ENCODE results near the gene LZTS2. TPM values are rescaled to one million over a fixed set of nuclear protein-coding genes. Genes with fewer than 3 reads are reported as not detected.
A peak's percentile ranks its signal among the peaks of the same experiment; 100 is the strongest.

Gene LZTS2
- total RNA-seq, 6 experiments from 2014 or later, result 5.6 to 17.5 (median 11.0) TPM

DNA sequence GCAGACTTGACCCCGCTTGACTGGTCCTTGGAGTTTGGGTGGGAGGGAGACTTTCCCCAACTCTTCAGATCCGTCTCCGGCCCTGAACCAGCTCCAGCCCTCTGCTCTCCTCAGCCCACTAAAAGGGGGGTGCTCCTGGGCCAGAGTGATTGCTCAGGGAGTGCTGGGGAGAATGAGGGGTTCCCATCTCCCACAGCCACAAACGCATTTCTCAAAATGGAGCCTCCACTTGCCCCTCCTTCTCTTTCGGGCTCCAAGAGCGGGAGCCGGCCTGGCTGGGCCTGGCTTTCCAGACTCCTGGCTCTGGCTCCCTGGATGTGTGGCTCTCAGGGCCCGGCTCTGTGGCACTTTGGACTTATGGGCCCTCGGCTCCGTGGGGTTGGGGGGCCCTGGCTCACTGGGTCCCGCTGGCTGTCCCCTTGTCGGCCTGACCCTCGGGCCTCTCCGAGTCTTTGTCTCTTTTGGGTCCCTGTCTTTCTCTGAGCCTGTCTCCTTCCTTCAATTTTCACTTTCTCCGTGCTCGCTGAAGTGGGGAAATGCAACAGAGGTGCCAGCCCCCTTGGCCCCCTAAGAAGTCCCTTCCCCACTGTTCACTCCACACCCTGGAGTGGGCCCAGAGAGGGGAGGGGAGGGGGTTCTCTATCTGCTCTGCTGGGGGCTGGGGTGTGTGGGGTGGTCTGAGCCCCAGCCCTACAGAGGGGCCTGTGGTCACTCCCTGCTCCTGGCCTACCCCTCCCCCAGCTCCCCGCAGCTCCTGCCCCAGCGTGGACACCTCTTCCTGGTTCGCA lies 713 bp downstream of the LZTS2 start:
- intact Hi-C loops (cut with DNase I), result loop anchor here in 1 of 2 donors (10.0 kb wide), 1 partner anchor 336 kb away; no protein-coding TSS in a partner anchor
- no peak for ATAC-seq
- no peak for TF ChIP-seq POLR2A (IDR thresholded peaks at IDR 0.05)
- TF ChIP-seq, protein P1, sequence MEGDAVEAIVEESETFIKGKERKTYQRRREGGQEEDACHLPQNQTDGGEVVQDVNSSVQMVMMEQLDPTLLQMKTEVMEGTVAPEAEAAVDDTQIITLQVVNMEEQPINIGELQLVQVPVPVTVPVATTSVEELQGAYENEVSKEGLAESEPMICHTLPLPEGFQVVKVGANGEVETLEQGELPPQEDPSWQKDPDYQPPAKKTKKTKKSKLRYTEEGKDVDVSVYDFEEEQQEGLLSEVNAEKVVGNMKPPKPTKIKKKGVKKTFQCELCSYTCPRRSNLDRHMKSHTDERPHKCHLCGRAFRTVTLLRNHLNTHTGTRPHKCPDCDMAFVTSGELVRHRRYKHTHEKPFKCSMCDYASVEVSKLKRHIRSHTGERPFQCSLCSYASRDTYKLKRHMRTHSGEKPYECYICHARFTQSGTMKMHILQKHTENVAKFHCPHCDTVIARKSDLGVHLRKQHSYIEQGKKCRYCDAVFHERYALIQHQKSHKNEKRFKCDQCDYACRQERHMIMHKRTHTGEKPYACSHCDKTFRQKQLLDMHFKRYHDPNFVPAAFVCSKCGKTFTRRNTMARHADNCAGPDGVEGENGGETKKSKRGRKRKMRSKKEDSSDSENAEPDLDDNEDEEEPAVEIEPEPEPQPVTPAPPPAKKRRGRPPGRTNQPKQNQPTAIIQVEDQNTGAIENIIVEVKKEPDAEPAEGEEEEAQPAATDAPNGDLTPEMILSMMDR (IDR thresholded peaks at IDR 0.05), result no peak

DNA sequence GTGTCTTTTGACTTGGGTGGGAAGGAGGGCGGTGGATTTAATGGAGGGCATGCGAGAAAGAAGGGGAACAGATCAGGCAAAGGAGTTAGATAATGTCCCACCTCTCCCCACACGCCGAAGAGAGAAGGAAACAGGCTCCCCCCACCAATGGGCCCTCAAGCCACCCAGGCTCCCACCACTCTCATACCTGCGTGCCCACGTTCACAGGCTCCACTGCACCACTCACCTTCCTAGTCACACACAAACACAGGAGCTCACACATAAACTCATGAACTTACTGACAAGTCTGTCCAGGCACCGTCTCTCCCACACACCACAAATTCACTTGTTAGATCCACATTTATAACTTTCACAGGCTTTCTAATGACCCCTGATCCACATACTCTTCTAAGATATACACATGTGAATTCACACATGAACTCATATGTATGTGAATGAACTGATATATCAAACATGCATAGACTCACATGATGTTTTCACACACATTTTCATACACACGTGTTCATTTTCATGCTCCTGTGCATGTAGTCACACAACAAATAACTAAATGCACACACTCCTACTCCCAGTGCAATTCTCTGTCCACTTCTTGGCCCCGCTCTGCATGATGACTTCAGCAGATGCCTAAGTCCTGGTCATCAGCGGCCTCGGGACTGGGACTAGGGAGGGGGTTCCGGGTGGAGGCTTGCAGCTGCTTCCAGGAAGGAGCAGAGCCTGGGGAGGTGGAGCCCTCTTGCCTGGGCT lies 1.5 kb downstream of the LZTS2 start:
- no peaks in the 10 kb centered on the region for H3K9me3 ChIP-seq
- WGBS (ENCODE audit: insufficient coverage, low coverage, low lambda C conversion rate, missing lambda C conversion rate), result 39% methylated on average over 10 of the region's 12 CpGs
- H3K4me3 ChIP-seq, result peak overlapping the region in 1 of 3 donors; percentile 81
- intact Hi-C loops (cut with DNase I), result loop anchor here in 1 of 2 donors (10.0 kb wide), 1 partner anchor 336 kb away; no protein-coding TSS in a partner anchor
- no peaks in the 10 kb centered on the region for H3K36me3 ChIP-seq
- H3K27ac ChIP-seq, result peak overlapping the region; percentile 88 to 96 (median 88)
- H3K4me1 ChIP-seq, result peaks cover 0 to 18% (median 3%) of the 10 kb centered on the region in 4 donors
- no peaks in the 10 kb centered on the region for H3K27me3 ChIP-seq
- ATAC-seq (peak in 3 of 4 donors; percentile 5 to 35 (median 19)), DNase-seq (peak; percentile 70 to 79 (median 78))
- TF ChIP-seq, protein P1 (IDR thresholded peaks at IDR 0.05), result no peak
- TF ChIP-seq POLR2A (IDR thresholded peaks at IDR 0.05), result no peak

More for the DNA sequence above, 713 bp downstream of the LZTS2 start:
- no peaks in the 10 kb centered on the region for H3K27me3 ChIP-seq
- no peaks in the 10 kb centered on the region for H3K36me3 ChIP-seq
- peak overlapping the region; percentile 44 to 81 (median 78) for H3K4me3 ChIP-seq
- peaks cover 0 to 18% (median 3%) of the 10 kb centered on the region in 4 donors for H3K4me1 ChIP-seq
- DNase-seq, result no peak
- no peaks in the 10 kb centered on the region for H3K9me3 ChIP-seq
- 60% methylated on average over 9 of the region's 19 CpGs for WGBS (ENCODE audit: insufficient coverage, low coverage, low lambda C conversion rate, missing lambda C conversion rate)
- peak overlapping the region; percentile 88 to 96 (median 88) for H3K27ac ChIP-seq

DNA sequence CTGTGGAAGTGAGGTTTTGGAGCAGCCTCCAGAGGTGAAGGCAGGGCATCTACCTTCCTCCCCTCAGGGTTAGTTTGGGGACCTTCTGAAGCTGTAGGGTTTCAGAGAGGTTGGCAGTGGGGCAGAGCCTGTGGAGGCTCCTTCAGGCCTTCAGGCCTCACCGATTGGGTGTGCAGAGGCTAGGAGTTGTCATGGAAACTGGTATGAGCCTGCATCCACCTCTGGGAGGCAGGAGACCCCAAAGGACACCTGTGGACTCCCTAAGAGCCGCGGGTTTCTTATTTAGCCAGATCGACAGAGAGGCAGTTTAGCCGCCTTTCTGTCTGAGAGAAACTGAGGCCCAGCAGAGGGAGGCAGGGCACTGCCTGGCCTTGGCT lies 2.0 kb downstream of the LZTS2 start:
- H3K36me3 ChIP-seq, result no peaks in the 10 kb centered on the region
- peak overlapping the region; percentile 26 to 96 (median 77) for H3K27ac ChIP-seq
- TF ChIP-seq, protein P1 (IDR thresholded peaks at IDR 0.05), result no peak
- no peak for TF ChIP-seq POLR2A (IDR thresholded peaks at IDR 0.05)
- no peak overlapping the region for H3K4me3 ChIP-seq
- no peaks in the 10 kb centered on the region for H3K9me3 ChIP-seq
- H3K27me3 ChIP-seq, result no peaks in the 10 kb centered on the region
- DNase-seq (no peak), ATAC-seq (no peak)
- peaks cover 0 to 14% (median 3%) of the 10 kb centered on the region in 4 donors for H3K4me1 ChIP-seq
- intact Hi-C loops (cut with DNase I), result loop anchor here in 1 of 2 donors (10.0 kb wide), 1 partner anchor 337 kb away; no protein-coding TSS in a partner anchor
- no CpG with 5 or more reads among the region's 5 CpGs for WGBS (ENCODE audit: insufficient coverage, low coverage, low lambda C conversion rate, missing lambda C conversion rate)

DNA sequence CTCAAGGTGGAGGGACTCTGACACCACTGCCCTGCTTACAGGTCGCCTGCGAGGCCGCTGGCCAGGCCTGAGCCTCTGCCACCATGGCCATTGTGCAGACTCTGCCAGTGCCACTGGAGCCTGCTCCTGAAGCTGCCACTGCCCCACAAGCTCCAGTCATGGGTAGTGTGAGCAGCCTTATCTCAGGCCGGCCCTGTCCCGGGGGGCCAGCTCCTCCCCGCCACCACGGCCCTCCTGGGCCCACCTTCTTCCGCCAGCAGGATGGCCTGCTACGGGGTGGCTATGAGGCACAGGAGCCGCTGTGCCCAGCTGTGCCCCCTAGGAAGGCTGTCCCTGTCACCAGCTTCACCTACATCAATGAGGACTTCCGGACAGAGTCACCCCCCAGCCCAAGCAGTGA lies 2.8 kb downstream of the LZTS2 start:
- no peak for TF ChIP-seq POLR2A (IDR thresholded peaks at IDR 0.05)
- TF ChIP-seq, protein P1 (IDR thresholded peaks at IDR 0.05), result no peak
- Histone ChIP-seq H3K27me3 (no peaks in the 10 kb centered on the region), H3K27ac (peak overlapping the region in 1 of 3 donors; percentile 77), H3K4me3 (no peak overlapping the region), H3K36me3 (no peaks in the 10 kb centered on the region), H3K9me3 (no peaks in the 10 kb centered on the region), H3K4me1 (peaks cover 0 to 12% (median 3%) of the 10 kb centered on the region in 4 donors)
- ATAC-seq (no peak), DNase-seq (no peak)
- WGBS (ENCODE audit: insufficient coverage, low coverage, low lambda C conversion rate, missing lambda C conversion rate), result no CpG with 5 or more reads among the region's 11 CpGs
- intact Hi-C loops (cut with DNase I), result loop anchor here in 1 of 2 donors (10.0 kb wide), 1 partner anchor 338 kb away; no protein-coding TSS in a partner anchor

Measured in right lobe of liver (tissue), 6 donors.